HepG2 (cell line): Measurements from ENCODE around the gene C16orf89. TPM values are rescaled to one million over a fixed set of nuclear protein-coding genes. Genes with fewer than 3 reads are reported as not detected.

Experiments used
- ATAC-seq: fragments of 200-7000 bp; cut with Tn5 transposase; 3 replicates; pipeline ENCODE4 v1.9.1; 2020; ENCODE audit warnings: mild to moderate bottlenecking, moderate library complexity
- BruUV-seq: library from RNA; stranded (reverse); fragments of 400-500 nt; replicated peaks from 2 replicates; lab custom pipeline; 2021; lab: Mats Ljungman, UMichigan
- CTCF ChIA-PET: fragments of 300-600 bp; formaldehyde crosslinking; extraction: SDS; loops from one replicate; lab custom pipeline; 2021; ENCODE audit warnings: low total read pairs, inconsistent platforms, low intra/inter-chr PET ratio; lab: Yijun Ruan, JAX
- POLR2A ChIA-PET: fragments of 350-600 bp; sonication (Branson Sonifier 250); formaldehyde crosslinking; loops from one replicate; lab custom pipeline; 2020; ENCODE audit warnings: antibody characterized with exemption, inconsistent platforms; lab: Yijun Ruan, JAX
- DNase-seq: peaks from one replicate; pipeline ENCODE4 v3.0.0-alpha.2; 2015; ENCODE audit warnings: low spot score
- FAIRE-seq: peaks from 3 replicates; lab custom pipeline; 2011; peaks lifted over from hg19 to GRCh38; lab: Jason Lieb, UNC
- H2AFZ ChIP-seq: one replicate; pipeline ENCODE4 v1.6.1; 2011; ENCODE audit warnings: low read length, inconsistent platforms
- H3K27ac ChIP-seq: fragments of 300-600 bp; 3 replicates; pipeline ENCODE4 v1.8.0; 2011; ENCODE audit warnings: mixed run types, mild to moderate bottlenecking, mixed read lengths, low read length, inconsistent platforms; ENCODE audit not compliant: insufficient read depth; ENCODE audit errors: extremely low read length
- H3K27me3 ChIP-seq, 2 experiments: fragments of 200-600 bp in 1 of 2; 2 replicates in 1 of 2; 3 replicates in 1 of 2; pipeline versions ENCODE4 v1.6.0 to v1.8.0; 2011; ENCODE audit warnings: low read length in 2 of 2, mild to moderate bottlenecking in 2 of 2, moderate library complexity in 2 of 2, inconsistent platforms in 1 of 2; ENCODE audit not compliant: insufficient read depth in 2 of 2, control insufficient read depth in 1 of 2
- H3K36me3 ChIP-seq, 2 experiments: fragments of 200-600 bp in 1 of 2; replicated peaks in 1 of 2; 2 replicates in 1 of 2; 3 replicates in 1 of 2; pipeline versions ENCODE4 v1.5.1 to v1.8.0; 2011; ENCODE audit warnings: low read length in 2 of 2, inconsistent platforms in 1 of 2; ENCODE audit not compliant: insufficient read depth in 2 of 2, control insufficient read depth in 1 of 2
- H3K4me1 ChIP-seq: 2 replicates; pipeline ENCODE4 v1.5.1; 2012; ENCODE audit warnings: low read length, inconsistent platforms; ENCODE audit not compliant: insufficient read depth
- H3K4me2 ChIP-seq: 2 replicates; pipeline ENCODE4 v1.6.0; 2011; ENCODE audit warnings: low read depth, low read length, inconsistent platforms
- H3K4me3 ChIP-seq, 3 experiments: fragments of 200-600 bp in 1 of 3; sonication (generic), shearing (Covaris generic) in 1 of 3; replicated peaks in 1 of 3; 2 replicates each; pipeline ENCODE4 v1.5.1; 2011 to 2016; ENCODE audit warnings: low read length in 3 of 3, inconsistent platforms in 2 of 3, low read depth in 2 of 3, mild to moderate bottlenecking in 2 of 3, control low read depth in 1 of 3, mixed read lengths in 1 of 3; ENCODE audit not compliant: insufficient read depth in 1 of 3
- H3K79me2 ChIP-seq: one replicate; pipeline ENCODE4 v1.6.1; 2011; ENCODE audit warnings: low read length, inconsistent platforms; ENCODE audit not compliant: insufficient read depth
- H3K9ac ChIP-seq: 2 replicates; pipeline ENCODE4 v1.6.0; 2011; ENCODE audit warnings: mild to moderate bottlenecking, low read depth, low read length, inconsistent platforms; ENCODE audit not compliant: insufficient read depth
- H3K9me3 ChIP-seq: 2 replicates; pipeline ENCODE4 v1.5.1; 2012; ENCODE audit warnings: mild to moderate bottlenecking, low read length
- H4K20me1 ChIP-seq: 2 replicates; pipeline ENCODE4 v1.6.0; 2011; ENCODE audit warnings: inconsistent platforms, mild to moderate bottlenecking, low read length, moderate library complexity; ENCODE audit not compliant: insufficient read depth
- ARID5B ChIP-seq: IDR thresholded peaks from 2 replicates; pipeline ENCODE4 v1.4.0; 2020; ENCODE audit warnings: mild to moderate bottlenecking, missing genetic modification reagents
- ARNTL ChIP-seq: sonication (generic); formaldehyde crosslinking; IDR thresholded peaks from 2 replicates; pipeline ENCODE4 v1.4.0; 2020; ENCODE audit warnings: mild to moderate bottlenecking, missing genetic modification reagents
- CC2D1A ChIP-seq: sonication (generic); formaldehyde crosslinking; IDR thresholded peaks from 2 replicates; pipeline ENCODE4 v1.8.1; 2023; ENCODE audit warnings: mild to moderate bottlenecking, missing genetic modification reagents
- CEBPG ChIP-seq: IDR thresholded peaks from 2 replicates; pipeline ENCODE4 v1.6.1; 2016
- CHCHD3 ChIP-seq: sonication (generic); formaldehyde crosslinking; IDR thresholded peaks from 2 replicates; pipeline ENCODE4 v1.8.0; 2022; ENCODE audit warnings: mild to moderate bottlenecking, missing genetic modification reagents, moderate library complexity
- DMAP1 ChIP-seq: IDR thresholded peaks from 2 replicates; pipeline ENCODE4 v1.6.1; 2016
- E2F1 ChIP-seq: sonication (generic); formaldehyde crosslinking; IDR thresholded peaks from 2 replicates; pipeline ENCODE4 v1.5.0; 2020; ENCODE audit warnings: missing genetic modification reagents
- GTF2F1 ChIP-seq: fragments of 150-350 bp; IDR thresholded peaks from 2 replicates; pipeline ENCODE4 v1.6.1; 2014; ENCODE audit warnings: low read length
- HIVEP1 ChIP-seq: sonication (generic); formaldehyde crosslinking; IDR thresholded peaks from 2 replicates; pipeline ENCODE4 v1.4.0; 2020; ENCODE audit warnings: mild to moderate bottlenecking, missing genetic modification reagents
- HOXA9 ChIP-seq: sonication (generic); formaldehyde crosslinking; IDR thresholded peaks from 2 replicates; pipeline ENCODE4 v1.8.1; 2022; ENCODE audit warnings: missing genetic modification reagents, mild to moderate bottlenecking, moderate library complexity, borderline replicate concordance
- KDM5A ChIP-seq: fragments of 200-600 bp; sonication (generic); IDR thresholded peaks from 2 replicates; pipeline ENCODE4 v1.7.0; 2018; ENCODE audit warnings: antibody characterized with exemption, mild to moderate bottlenecking, low read length, borderline replicate concordance
- NR2F6 ChIP-seq, 2 experiments: IDR thresholded peaks; 2 replicates each; pipeline ENCODE4 v1.6.1; 2016; ENCODE audit warnings: antibody characterized with exemption in 1 of 2, mild to moderate bottlenecking in 1 of 2
- PAX8 ChIP-seq: sonication (generic); formaldehyde crosslinking; IDR thresholded peaks from 2 replicates; pipeline ENCODE4 v1.8.0; 2022; ENCODE audit warnings: mild to moderate bottlenecking, missing genetic modification reagents, borderline replicate concordance
- PPARG ChIP-seq: conservative IDR thresholded peaks from 2 replicates; pipeline ENCODE4 v1.6.1; 2016; ENCODE audit warnings: missing biosample characterization, missing genetic modification reagents
- SP1 ChIP-seq, 2 experiments: fragments of 450-650 bp in 1 of 2; sonication (generic) in 1 of 2; formaldehyde crosslinking in 1 of 2; IDR thresholded peaks; 2 replicates each; pipeline versions ENCODE4 v1.4.0 to v1.6.1; 2016 to 2020; ENCODE audit warnings: missing genetic modification reagents in 1 of 2
- ZBTB42 ChIP-seq: sonication (generic); formaldehyde crosslinking; IDR thresholded peaks from 2 replicates; pipeline ENCODE4 v1.5.0; 2020; ENCODE audit warnings: mild to moderate bottlenecking, missing genetic modification reagents
- ZFP41 ChIP-seq: sonication (generic); formaldehyde crosslinking; IDR thresholded peaks from 2 replicates; pipeline ENCODE4 v1.4.0; 2020; ENCODE audit warnings: mild to moderate bottlenecking, missing genetic modification reagents, borderline replicate concordance
- ZKSCAN5 ChIP-seq: sonication (generic); formaldehyde crosslinking; IDR thresholded peaks from 2 replicates; pipeline ENCODE4 v1.5.1; 2020; ENCODE audit warnings: mild to moderate bottlenecking, missing genetic modification reagents
- ZNF205 ChIP-seq: IDR thresholded peaks from 2 replicates; pipeline ENCODE4 v1.6.1; 2018; ENCODE audit warnings: missing biosample characterization, missing genetic modification reagents
- ZSCAN29 ChIP-seq: sonication (generic); formaldehyde crosslinking; conservative IDR thresholded peaks from 2 replicates; pipeline ENCODE4 v1.4.0; 2020; ENCODE audit warnings: mild to moderate bottlenecking, missing genetic modification reagents
- WGBS: methylation state at CpG from one replicate; pipeline ENCODE4 v1.1.6; 2017; ENCODE audit warnings: low lambda C conversion rate; 5-methylcytosine and 5-hydroxymethylcytosine counted together
- in situ Hi-C: cut with HindIII; loops from 2 replicates; pipeline ENCODE4 v1.10.0; 2017; ENCODE audit warnings: low pct_unique_long_range_greater_than_20kb; ENCODE audit not compliant: extremely low pct_ligation_motif_present
- intact Hi-C: fragments of 100-400 bp; cut with micrococcal nuclease; formaldehyde crosslinking; loops from one replicate; pipeline ENCODE4 v1.10.0; 2022; ENCODE audit not compliant: unreplicated experiment
- polyA plus RNA-seq, 8 experiments: library from polyadenylated mRNA; depleted of rRNA in 3 of 8; stranded (reverse) in 7 of 8; unstranded in 1 of 8; fragments of >200 nt; fragmentation: Illumina TruSeq in 4 of 8; extraction: Trizol in 4 of 8; gene quantifications; 2 replicates each; pipeline versions ENCODE4 v1.2.1 to v1.2.3, GENCODE V29; 2011 to 2016; ENCODE audit warnings: low read depth in 4 of 8, missing spikeins in 1 of 8, mixed read lengths in 1 of 8; ENCODE audit not compliant: insufficient read depth in 1 of 8
- total RNA-seq, 5 experiments: library from RNA; depleted of rRNA; stranded (reverse); fragments of >200 nt; fragmentation: Illumina TruSeq; extraction: Trizol; gene quantifications; 2 replicates each; pipeline ENCODE4 v1.2.3, GENCODE V29; 2016; ENCODE audit warnings: low read depth in 1 of 5

C16orf89 gene
- total and polyA plus RNA-seq, 2 of the 13 experiments (the other 11 are each of a cell fraction or from before 2014, with no cell fraction given) = 1.9 to 3.4 TPM

- no peak for TF ChIP-seq NR2F6 (IDR thresholded peaks at IDR 0.05)
- TF ChIP-seq NR2F6 (CRISPR knock-in tag; IDR thresholded peaks at IDR 0.05) = no peak
- no peak for TF ChIP-seq GTF2F1
- no peak for TF ChIP-seq CC2D1A (CRISPR knock-in tag)
- TF ChIP-seq ZFP41 (CRISPR knock-in tag) = no peak
Measured at GRCh38 chr16:5026664-5027063, 39.1 kb downstream of the C16orf89 start (continued).

- no peak for FAIRE-seq
- intact Hi-C loops = loop anchor here (2.0 kb wide), 1 partner anchor 68 kb away; no protein-coding TSS in a partner anchor
- ChIA-PET CTCF (interaction anchor here (1.2 to 1.8 kb wide), 2 partner anchors 17 to 69 kb away, joined by 3 to 10 read pairs; no protein-coding TSS in a partner anchor), POLR2A (no interaction called here)
- in situ Hi-C loops = no loop called here
- Histone ChIP-seq H3K9me3 (no peaks in the 10 kb centered on the region), H3K27ac (no peak overlapping the region), H3K4me1 (no peaks in the 10 kb centered on the region), H3K4me2 (no peak overlapping the region), H3K36me3 (peaks cover 19 to 37% of the 10 kb centered on the region in 2 experiments), H3K4me3 (no peak overlapping the region), H4K20me1 (no peaks in the 10 kb centered on the region; the same call in 1 of the 2 replicates), H3K27me3 (peaks cover 4 to 15% of the 10 kb centered on the region in 2 experiments; a peak in 4 of 5 replicates), H2AFZ (no peak overlapping the region), H3K79me2 (no peaks in the 10 kb centered on the region), H3K9ac (no peak overlapping the region)
- 74% methylated on average over 17 of the region's 17 CpGs for WGBS
- no peak for DNase-seq
- no TSS peak for BruUV-seq
- peak; percentile 60 for ATAC-seq
- TF ChIP-seq DMAP1 (CRISPR knock-in tag) (no peak), ARID5B (CRISPR knock-in tag) (no peak), KDM5A (no peak), ZBTB42 (CRISPR knock-in tag) (no peak), ZKSCAN5 (CRISPR knock-in tag) (no peak), ZNF205 (CRISPR knock-in tag) (0 out of 2 replicates have a peak, but pooled peaks have one; percentile 19), PAX8 (no peak), HIVEP1 (CRISPR knock-in tag) (peak; percentile 23; the same call in 1 of the 2 replicates), CHCHD3 (CRISPR knock-in tag) (no peak), SP1 (IDR thresholded peaks at IDR 0.05) (no peak), SP1 (CRISPR knock-in tag; IDR thresholded peaks at IDR 0.05) (no peak), HOXA9 (CRISPR knock-in tag) (no peak), CEBPG (CRISPR knock-in tag) (no peak), E2F1 (CRISPR knock-in tag) (no peak), ARNTL (CRISPR knock-in tag) (no peak), PPARG (CRISPR knock-in tag) (no peak), ZSCAN29 (CRISPR knock-in tag) (no peak)
Measured at GRCh38 chr16:5025171-5025632, 40.6 kb downstream of the C16orf89 start.
